Transverse colon (tissue), 4 donors: ENCODE data around the gene PLOD2. TPM values are rescaled to one million over a fixed set of nuclear protein-coding genes. Genes with fewer than 3 reads are reported as not detected.

Experiments
- DNase-seq: peaks from one replicate; pipeline ENCODE4 v3.0.0-alpha.2; 2019
- H3K27ac ChIP-seq, 4 donors: fragments of 200-600 bp; sonication (generic); 2 replicates each; pipeline ENCODE4 v1.5.1; 2016 to 2018; ENCODE audit warnings: inconsistent platforms in 4 of 4
- H3K27me3 ChIP-seq: fragments of 200-600 bp; sonication (generic); 2 replicates; pipeline ENCODE4 v1.5.1; 2017; ENCODE audit warnings: inconsistent platforms
- H3K36me3 ChIP-seq, 4 donors: fragments of 200-600 bp; sonication (generic); 2 replicates each; pipeline ENCODE4 v1.5.1; 2017 to 2019; ENCODE audit warnings: inconsistent platforms in 4 of 4
- H3K4me1 ChIP-seq, 4 donors: fragments of 200-600 bp; sonication (generic); 2 replicates each; pipeline ENCODE4 v1.5.1; 2017 to 2020; ENCODE audit warnings: inconsistent platforms in 4 of 4
- H3K4me3 ChIP-seq, 4 donors: fragments of 200-600 bp; sonication (generic); 1 replicate in 1 of 4; 2 replicates in 3 of 4; pipeline versions ENCODE4 v1.5.1 to v1.6.1; 2017 to 2019; ENCODE audit warnings: inconsistent platforms in 4 of 4
- H3K9me3 ChIP-seq, 2 donors: fragments of 200-600 bp; sonication (generic); 2 replicates each; pipeline ENCODE4 v1.5.1; 2017 to 2019; ENCODE audit warnings: inconsistent platforms in 2 of 2
- EP300 ChIP-seq: sonication (generic); formaldehyde crosslinking; IDR thresholded peaks from one replicate; pipeline ENCODE4 v1.6.1; 2017; ENCODE audit warnings: antibody characterized with exemption, low read depth
- POLR2A ChIP-seq: fragments of 450-650 bp; IDR thresholded peaks from one replicate; pipeline ENCODE4 v1.6.1; 2016; ENCODE audit warnings: antibody characterized with exemption, mild to moderate bottlenecking, moderate library complexity
- POLR2AphosphoS5 ChIP-seq, 3 donors: sonication (generic); formaldehyde crosslinking; IDR thresholded peaks; one replicate each; pipeline ENCODE4 v1.6.1; 2016; ENCODE audit warnings: antibody characterized with exemption in 3 of 3
- WGBS, 2 donors: methylation state at CpG; one replicate each; pipeline ENCODE4 v1.1.5; 2018; ENCODE audit warnings: low coverage in 1 of 2; 5-methylcytosine and 5-hydroxymethylcytosine counted together
- in situ Hi-C, 4 donors: fragments of 200-750 bp; cut with MboI; loops; one replicate each; pipeline versions ENCODE4 v1.15.0 to v1.15.1; 2017; ENCODE audit warnings: low sequenced_read_pairs in 3 of 4, low pct_ligation_motif_present in 1 of 4, low pct_unique_long_range_greater_than_20kb in 1 of 4
- intact Hi-C: fragments of 100-400 bp; cut with DNase I; formaldehyde crosslinking; loops from one replicate; pipeline ENCODE4 v1.15.1; 2023; ENCODE audit warnings: low total_unique reads
- total RNA-seq, 4 donors: library from RNA; depleted of rRNA; stranded (reverse); fragments of >200 nt; gene quantifications; one replicate each; pipeline ENCODE4 v1.1.0, GENCODE V29; 2016
- TF ChIP-seq, protein P1 (sequence below), 5 experiments: fragments of 200-600 bp in 3 of 5; fragments of 450-650 bp in 2 of 5; sonication (generic) in 3 of 5; IDR thresholded peaks; 1 replicate in 2 of 5; 2 replicates in 3 of 5; pipeline ENCODE4 v1.5.1; 2016 to 2017; ENCODE audit warnings: antibody characterized with exemption in 5 of 5, inconsistent platforms in 3 of 5, mild to moderate bottlenecking in 2 of 5, moderate library complexity in 1 of 5

Gene PLOD2
- total RNA-seq, 4 donors from 2014 or later = 18.9 to 178 (median 92.0) TPM

GRCh38 chr3:146160321-146160963 is 542 bp downstream of the PLOD2 start:
- in situ Hi-C loops = loop anchor here in 1 of 4 donors (25.0 kb wide), 1 partner anchor 98 kb away; no protein-coding TSS in a partner anchor
- TF ChIP-seq EP300 (no peak), POLR2AphosphoS5 (IDR thresholded peaks at IDR 0.05) (peak; percentile 35 to 61 (median 43)), POLR2A (peak; percentile 1)
- TF ChIP-seq, protein P1, sequence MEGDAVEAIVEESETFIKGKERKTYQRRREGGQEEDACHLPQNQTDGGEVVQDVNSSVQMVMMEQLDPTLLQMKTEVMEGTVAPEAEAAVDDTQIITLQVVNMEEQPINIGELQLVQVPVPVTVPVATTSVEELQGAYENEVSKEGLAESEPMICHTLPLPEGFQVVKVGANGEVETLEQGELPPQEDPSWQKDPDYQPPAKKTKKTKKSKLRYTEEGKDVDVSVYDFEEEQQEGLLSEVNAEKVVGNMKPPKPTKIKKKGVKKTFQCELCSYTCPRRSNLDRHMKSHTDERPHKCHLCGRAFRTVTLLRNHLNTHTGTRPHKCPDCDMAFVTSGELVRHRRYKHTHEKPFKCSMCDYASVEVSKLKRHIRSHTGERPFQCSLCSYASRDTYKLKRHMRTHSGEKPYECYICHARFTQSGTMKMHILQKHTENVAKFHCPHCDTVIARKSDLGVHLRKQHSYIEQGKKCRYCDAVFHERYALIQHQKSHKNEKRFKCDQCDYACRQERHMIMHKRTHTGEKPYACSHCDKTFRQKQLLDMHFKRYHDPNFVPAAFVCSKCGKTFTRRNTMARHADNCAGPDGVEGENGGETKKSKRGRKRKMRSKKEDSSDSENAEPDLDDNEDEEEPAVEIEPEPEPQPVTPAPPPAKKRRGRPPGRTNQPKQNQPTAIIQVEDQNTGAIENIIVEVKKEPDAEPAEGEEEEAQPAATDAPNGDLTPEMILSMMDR (IDR thresholded peaks at IDR 0.05) = peak in 4 of 5 experiments; percentile 31 to 49 (median 42)

DNA sequence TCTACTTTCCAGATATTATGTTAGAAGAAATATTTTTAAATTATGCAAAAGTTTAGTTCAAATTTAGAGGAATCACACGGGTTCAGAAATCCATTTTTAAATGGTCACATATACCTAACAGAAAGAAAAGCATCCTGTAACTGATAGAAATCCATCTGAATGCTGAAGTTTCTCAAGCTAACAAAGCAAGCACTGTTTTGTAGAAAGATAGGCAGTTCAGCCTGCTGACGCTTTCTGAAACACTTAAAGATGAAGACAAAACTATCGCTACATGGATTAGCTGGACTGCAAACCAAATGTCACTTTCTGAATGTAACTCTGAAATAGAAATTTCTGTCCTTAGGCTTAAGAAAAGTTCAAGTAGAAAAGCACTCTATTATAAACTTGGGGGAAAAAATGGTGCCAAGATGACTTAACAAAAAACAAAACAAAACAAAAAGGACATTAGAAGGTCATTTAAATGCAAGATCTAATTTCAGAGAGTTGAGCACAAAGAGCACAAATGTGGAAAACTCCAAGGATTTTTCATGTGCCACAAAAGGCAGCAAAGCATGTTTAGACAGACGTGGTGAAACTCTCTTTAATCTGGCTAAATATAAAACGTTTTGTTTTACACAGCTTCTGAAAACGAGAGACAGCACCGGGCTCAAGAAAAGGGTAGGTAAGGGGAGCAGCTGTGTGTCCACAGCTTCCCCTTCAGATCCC is 1.2 kb downstream of the PLOD2 start:
- Histone ChIP-seq H3K4me1 (peaks cover 0 to 70% (median 50%) of the 10 kb centered on the region in 4 donors), H3K4me3 (peak overlapping the region; percentile 41 to 84 (median 76)), H3K9me3 (no peaks in the 10 kb centered on the region), H3K36me3 (no peaks in the 10 kb centered on the region), H3K27me3 (no peaks in the 10 kb centered on the region), H3K27ac (peak overlapping the region; percentile 92 to 97 (median 95))
- no peak for DNase-seq
- in situ Hi-C loops = loop anchor here in 1 of 4 donors (25.0 kb wide), 1 partner anchor 97 kb away; no protein-coding TSS in a partner anchor
- intact Hi-C loops = no loop called here
- TF ChIP-seq, protein P1 (IDR thresholded peaks at IDR 0.05) = peak in 1 of 5 experiments; percentile 55
- TF ChIP-seq POLR2A (peak; percentile 21), EP300 (no peak), POLR2AphosphoS5 (IDR thresholded peaks at IDR 0.05) (no peak)
- WGBS, 2 donors = 4 to 6% methylated on average over 7 of the region's 7 CpGs

More at GRCh38 chr3:146160321-146160963, 542 bp downstream of the PLOD2 start:
- peak; percentile 66 for DNase-seq
- Histone ChIP-seq H3K27ac (peak overlapping the region; percentile 92 to 97 (median 95)), H3K27me3 (no peaks in the 10 kb centered on the region), H3K4me1 (peaks cover 4 to 70% (median 49%) of the 10 kb centered on the region in 4 donors), H3K4me3 (peak overlapping the region; percentile 41 to 84 (median 76)), H3K36me3 (no peaks in the 10 kb centered on the region), H3K9me3 (no peaks in the 10 kb centered on the region)
- intact Hi-C loops = no loop called here
- 0 to 3% methylated on average over 1 to 35 of the region's 35 CpGs for WGBS, 2 donors

DNA sequence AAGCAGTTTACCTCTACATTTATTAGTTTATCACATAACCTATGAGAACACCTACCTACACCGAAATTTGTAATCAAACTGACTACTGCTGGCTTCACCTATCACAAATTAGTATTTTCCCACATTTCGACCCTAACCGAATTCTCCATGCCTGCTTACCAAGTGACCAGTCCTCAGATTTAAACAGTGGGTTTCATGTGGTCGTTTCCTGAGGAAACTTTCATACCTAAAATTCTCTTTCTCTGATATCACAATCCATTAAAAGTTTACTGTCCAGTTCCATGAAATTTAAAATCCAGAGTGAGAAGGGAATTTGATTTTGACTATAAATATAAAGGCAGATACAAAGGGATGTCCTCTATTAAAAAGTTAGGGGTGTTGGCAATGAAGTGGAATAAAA is 1.9 kb downstream of the PLOD2 start:
- H3K9me3 ChIP-seq = no peaks in the 10 kb centered on the region
- WGBS, 2 donors = 54 to 65% methylated on average over 4 of the region's 4 CpGs
- H3K27ac ChIP-seq = peak overlapping the region; percentile 92 to 97 (median 95)
- DNase-seq = no peak
- intact Hi-C loops = no loop called here
- H3K4me3 ChIP-seq = peak overlapping the region in 3 of 4 donors; percentile 71 to 84 (median 80)
- in situ Hi-C loops = loop anchor here in 1 of 4 donors (25.0 kb wide), 1 partner anchor 97 kb away; no protein-coding TSS in a partner anchor
- no peaks in the 10 kb centered on the region for H3K27me3 ChIP-seq
- no peak for TF ChIP-seq EP300
- TF ChIP-seq, protein P1 (IDR thresholded peaks at IDR 0.05) = no peak
- no peak for TF ChIP-seq POLR2AphosphoS5 (IDR thresholded peaks at IDR 0.05)
- TF ChIP-seq POLR2A = no peak
- H3K36me3 ChIP-seq = no peaks in the 10 kb centered on the region
- peaks cover 0 to 76% (median 53%) of the 10 kb centered on the region in 4 donors for H3K4me1 ChIP-seq

DNA sequence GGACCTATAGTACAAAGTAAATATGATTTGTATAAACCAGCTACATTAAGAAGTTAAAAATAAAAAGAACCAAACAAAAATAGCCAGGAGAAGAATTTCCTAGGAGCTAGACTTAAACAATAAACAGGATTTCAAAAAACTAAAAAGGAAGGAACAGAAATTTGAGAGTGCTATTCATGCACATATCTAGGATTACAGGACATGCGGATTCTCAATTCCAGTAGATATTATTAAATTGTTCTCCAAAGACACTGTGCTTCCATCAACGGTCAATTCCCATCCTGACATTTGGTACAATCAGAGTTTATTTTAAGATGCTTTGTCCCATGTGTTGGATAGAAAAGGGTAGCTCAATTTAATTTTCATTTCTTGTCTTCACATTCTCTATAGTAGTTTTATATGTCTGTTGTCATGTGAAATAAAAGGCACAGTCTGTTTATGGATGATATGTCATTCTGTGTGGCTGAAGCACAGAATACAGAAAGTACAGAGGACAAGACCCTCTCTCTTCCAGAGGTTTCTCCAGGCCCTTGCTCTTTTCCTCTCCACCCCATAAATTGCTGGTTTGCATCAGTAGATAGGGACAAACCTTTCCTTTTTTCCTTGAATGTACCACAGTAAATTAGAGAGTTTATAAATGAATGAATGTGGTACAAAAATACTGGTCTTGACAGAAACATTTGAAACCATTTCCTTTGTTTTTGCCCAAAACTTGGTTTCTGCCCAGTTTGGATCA is 3.5 kb downstream of the PLOD2 start:
- Histone ChIP-seq H3K27ac (peak overlapping the region; percentile 92 to 97 (median 95)), H3K36me3 (no peaks in the 10 kb centered on the region), H3K27me3 (no peaks in the 10 kb centered on the region), H3K4me1 (peaks cover 7 to 79% (median 60%) of the 10 kb centered on the region in 4 donors), H3K4me3 (peak overlapping the region in 1 of 4 donors; percentile 84), H3K9me3 (no peaks in the 10 kb centered on the region)
- in situ Hi-C loops = loop anchor here in 1 of 4 donors (25.0 kb wide), 1 partner anchor 95 kb away; no protein-coding TSS in a partner anchor
- 66 to 73% methylated on average over 2 of the region's 2 CpGs for WGBS, 2 donors
- TF ChIP-seq POLR2A = no peak
- no peak for TF ChIP-seq POLR2AphosphoS5 (IDR thresholded peaks at IDR 0.05)
- TF ChIP-seq, protein P1 (IDR thresholded peaks at IDR 0.05) = no peak
- TF ChIP-seq EP300 = no peak
- intact Hi-C loops = no loop called here
- DNase-seq = no peak
